Testis (tissue), 2 donors: Measurements from ENCODE around the gene BCAS3.

Experiments used
- CTCF ChIP-seq, 3 experiments: fragments of 450-650 bp in 2 of 3; fragments of 200-600 bp in 1 of 3; sonication (generic) in 1 of 3; IDR thresholded peaks; one replicate each; pipeline ENCODE4 v1.5.1; 2016 to 2019; ENCODE audit warnings: antibody characterized with exemption in 3 of 3, mild to moderate bottlenecking in 2 of 3, moderate library complexity in 1 of 3
- POLR2A ChIP-seq: fragments of 450-650 bp; IDR thresholded peaks from one replicate; pipeline ENCODE4 v1.6.1; 2017; ENCODE audit warnings: antibody characterized with exemption, mild to moderate bottlenecking, moderate library complexity

GRCh38 chr17:60960398-60961065 lies 282.9 kb downstream of the BCAS3 start:
- TF ChIP-seq CTCF (IDR thresholded peaks at IDR 0.05): no peak
- no peak for TF ChIP-seq POLR2A
